GM23338 (cell line): ENCODE measurements around the gene SLC26A1.

Experiments used
- CREB1 ChIP-seq: fragments of 250-450 bp; sonication (Bioruptor Pico); IDR thresholded peaks from 2 replicates; pipeline ENCODE4 v1.5.0; 2020; ENCODE audit warnings: low read depth, mild to moderate bottlenecking, moderate library complexity
- EZH2 ChIP-seq: fragments of 200-600 bp; sonication (generic); IDR thresholded peaks from one replicate; pipeline ENCODE4 v1.8.0; 2017; ENCODE audit warnings: antibody characterized with exemption, mild to moderate bottlenecking, low read depth; ENCODE audit not compliant: unreplicated experiment
- EZH2phosphoT487 ChIP-seq: fragments of 200-600 bp; sonication (generic); IDR thresholded peaks from one replicate; pipeline ENCODE4 v1.8.1; 2018; ENCODE audit warnings: antibody characterized with exemption; ENCODE audit not compliant: unreplicated experiment
- NANOG ChIP-seq: IDR thresholded peaks from 2 replicates; pipeline ENCODE4 v1.6.1; 2016; ENCODE audit warnings: antibody characterized with exemption, borderline replicate concordance
- POLR2AphosphoS5 ChIP-seq: IDR thresholded peaks from 2 replicates; pipeline ENCODE4 v1.6.1; 2016; ENCODE audit warnings: antibody characterized with exemption, low read depth
- TF ChIP-seq, protein P1 (sequence below): IDR thresholded peaks from one replicate; pipeline ENCODE4 v1.6.1; 2018; ENCODE audit warnings: antibody characterized with exemption; ENCODE audit not compliant: unreplicated experiment
- TF ChIP-seq, protein P2 (sequence below), 2 experiments: fragments of 200-600 bp in 1 of 2; sonication (generic) in 1 of 2; conservative IDR thresholded peaks; 2 replicates each; pipeline versions ENCODE4 v1.5.1 to v1.6.1; 2016 to 2017; ENCODE audit warnings: antibody characterized with exemption in 2 of 2, low read depth in 2 of 2, mild to moderate bottlenecking in 2 of 2, moderate library complexity in 1 of 2

DNA sequence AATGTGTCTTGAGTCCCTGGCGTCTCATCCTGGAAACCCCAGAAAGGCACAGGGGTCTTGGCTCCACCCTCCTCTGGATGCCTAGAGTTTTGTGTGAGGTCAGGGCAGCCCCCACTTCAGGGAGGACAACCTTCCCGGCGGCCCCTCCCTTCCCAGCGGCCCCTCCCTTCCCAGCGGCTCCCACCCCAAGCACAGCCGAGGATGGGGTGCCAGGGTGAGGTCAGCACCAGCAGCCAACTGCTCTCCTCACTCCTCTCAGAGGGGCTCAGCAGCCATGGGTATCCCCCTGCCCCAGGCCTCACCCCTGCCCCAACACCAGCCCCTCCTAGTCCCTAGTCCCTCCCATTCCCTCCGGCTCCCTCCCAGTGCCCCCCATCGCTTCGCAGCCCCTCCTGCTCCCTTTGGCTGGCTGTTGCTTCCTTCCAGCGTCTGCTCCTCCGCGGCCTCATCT, 37.2 kb downstream of the SLC26A1 start:
- TF ChIP-seq EZH2phosphoT487 (no peak), EZH2 (no peak), POLR2AphosphoS5 (no peak), NANOG (no peak), CREB1 (CRISPR knock-in tag) (no peak)
- TF ChIP-seq, protein P1, sequence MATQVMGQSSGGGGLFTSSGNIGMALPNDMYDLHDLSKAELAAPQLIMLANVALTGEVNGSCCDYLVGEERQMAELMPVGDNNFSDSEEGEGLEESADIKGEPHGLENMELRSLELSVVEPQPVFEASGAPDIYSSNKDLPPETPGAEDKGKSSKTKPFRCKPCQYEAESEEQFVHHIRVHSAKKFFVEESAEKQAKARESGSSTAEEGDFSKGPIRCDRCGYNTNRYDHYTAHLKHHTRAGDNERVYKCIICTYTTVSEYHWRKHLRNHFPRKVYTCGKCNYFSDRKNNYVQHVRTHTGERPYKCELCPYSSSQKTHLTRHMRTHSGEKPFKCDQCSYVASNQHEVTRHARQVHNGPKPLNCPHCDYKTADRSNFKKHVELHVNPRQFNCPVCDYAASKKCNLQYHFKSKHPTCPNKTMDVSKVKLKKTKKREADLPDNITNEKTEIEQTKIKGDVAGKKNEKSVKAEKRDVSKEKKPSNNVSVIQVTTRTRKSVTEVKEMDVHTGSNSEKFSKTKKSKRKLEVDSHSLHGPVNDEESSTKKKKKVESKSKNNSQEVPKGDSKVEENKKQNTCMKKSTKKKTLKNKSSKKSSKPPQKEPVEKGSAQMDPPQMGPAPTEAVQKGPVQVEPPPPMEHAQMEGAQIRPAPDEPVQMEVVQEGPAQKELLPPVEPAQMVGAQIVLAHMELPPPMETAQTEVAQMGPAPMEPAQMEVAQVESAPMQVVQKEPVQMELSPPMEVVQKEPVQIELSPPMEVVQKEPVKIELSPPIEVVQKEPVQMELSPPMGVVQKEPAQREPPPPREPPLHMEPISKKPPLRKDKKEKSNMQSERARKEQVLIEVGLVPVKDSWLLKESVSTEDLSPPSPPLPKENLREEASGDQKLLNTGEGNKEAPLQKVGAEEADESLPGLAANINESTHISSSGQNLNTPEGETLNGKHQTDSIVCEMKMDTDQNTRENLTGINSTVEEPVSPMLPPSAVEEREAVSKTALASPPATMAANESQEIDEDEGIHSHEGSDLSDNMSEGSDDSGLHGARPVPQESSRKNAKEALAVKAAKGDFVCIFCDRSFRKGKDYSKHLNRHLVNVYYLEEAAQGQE = no peak
- TF ChIP-seq, protein P2, sequence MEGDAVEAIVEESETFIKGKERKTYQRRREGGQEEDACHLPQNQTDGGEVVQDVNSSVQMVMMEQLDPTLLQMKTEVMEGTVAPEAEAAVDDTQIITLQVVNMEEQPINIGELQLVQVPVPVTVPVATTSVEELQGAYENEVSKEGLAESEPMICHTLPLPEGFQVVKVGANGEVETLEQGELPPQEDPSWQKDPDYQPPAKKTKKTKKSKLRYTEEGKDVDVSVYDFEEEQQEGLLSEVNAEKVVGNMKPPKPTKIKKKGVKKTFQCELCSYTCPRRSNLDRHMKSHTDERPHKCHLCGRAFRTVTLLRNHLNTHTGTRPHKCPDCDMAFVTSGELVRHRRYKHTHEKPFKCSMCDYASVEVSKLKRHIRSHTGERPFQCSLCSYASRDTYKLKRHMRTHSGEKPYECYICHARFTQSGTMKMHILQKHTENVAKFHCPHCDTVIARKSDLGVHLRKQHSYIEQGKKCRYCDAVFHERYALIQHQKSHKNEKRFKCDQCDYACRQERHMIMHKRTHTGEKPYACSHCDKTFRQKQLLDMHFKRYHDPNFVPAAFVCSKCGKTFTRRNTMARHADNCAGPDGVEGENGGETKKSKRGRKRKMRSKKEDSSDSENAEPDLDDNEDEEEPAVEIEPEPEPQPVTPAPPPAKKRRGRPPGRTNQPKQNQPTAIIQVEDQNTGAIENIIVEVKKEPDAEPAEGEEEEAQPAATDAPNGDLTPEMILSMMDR (conservative IDR thresholded peaks at IDR 0.05; ENCODE audit: low read depth in 2 of 2) = no peak
